NCI-H146 treated with DMSO at 0.1 percent for 48 hours (cell line): ENCODE measurements around the gene YAP1.
"Not testable (repeated sequence)": the region's sequence is repeated elsewhere in the genome, so short reads cannot be mapped to it uniquely, and the experiment has no call there.

Experiments
- DNase-seq: peaks from one replicate; lab custom pipeline; 2025; ENCODE audit not compliant: unreplicated experiment; lab: John Stamatoyannopoulos, UW

YAP1 gene

GRCh38 chr11:102196816-102197215, 86.6 kb downstream of the YAP1 start:
- no peak for DNase-seq

GRCh38 chr11:102197670-102198139, 87.5 kb downstream of the YAP1 start:
- no peak for DNase-seq

GRCh38 chr11:102199673-102200072, 89.4 kb downstream of the YAP1 start:
- no peak for DNase-seq

- DNase-seq: not testable (repeated sequence)
These were observed 90.1 kb downstream of the YAP1 start for GRCh38 chr11:102200325-102200724.

- DNase-seq: no peak
These were observed 91.5 kb downstream of the YAP1 start for GRCh38 chr11:102201776-102202175.

- no peak for DNase-seq
These were observed 92.7 kb downstream of the YAP1 start for GRCh38 chr11:102202972-102203371.

- no peak for DNase-seq
These were observed 93.9 kb downstream of the YAP1 start for GRCh38 chr11:102204174-102204573.

- DNase-seq: no peak
These were observed 95.6 kb downstream of the YAP1 start for GRCh38 chr11:102205805-102206204.

GRCh38 chr11:102208835-102209234, 98.6 kb downstream of the YAP1 start:
- no peak for DNase-seq

GRCh38 chr11:102214623-102215022, 104.4 kb downstream of the YAP1 start:
- DNase-seq: no peak

GRCh38 chr11:102216433-102217075, 106.3 kb downstream of the YAP1 start:
- DNase-seq: no peak

GRCh38 chr11:102220728-102221467, 110.7 kb downstream of the YAP1 start:
- DNase-seq: no peak

- DNase-seq: no peak
These were observed 113.6 kb downstream of the YAP1 start for GRCh38 chr11:102223859-102224258.

- DNase-seq: no peak
These were observed 115.7 kb downstream of the YAP1 start for GRCh38 chr11:102225689-102226568.

GRCh38 chr11:102226702-102227490, 116.6 kb downstream of the YAP1 start:
- DNase-seq: no peak

- no peak for DNase-seq
These were observed 119.4 kb downstream of the YAP1 start for GRCh38 chr11:102229510-102230123.

- DNase-seq: no peak
These were observed 119.9 kb downstream of the YAP1 start for GRCh38 chr11:102230186-102230585.

GRCh38 chr11:102230911-102231310, 120.7 kb downstream of the YAP1 start:
- no peak for DNase-seq

GRCh38 chr11:102234779-102235439, 124.7 kb downstream of the YAP1 start:
- DNase-seq: no peak
